ENCODE data around the gene MAPKAP1.
A peak's percentile ranks its signal among the peaks of the same experiment; 100 is the strongest.

Gene MAPKAP1

GRCh38 chr9:125663127-125663526, 43.9 kb downstream of the MAPKAP1 start:
- peak in 1 of 2 donors; percentile 84 for DNase-seq

GRCh38 chr9:125660557-125660956, 46.5 kb downstream of the MAPKAP1 start:
- no peak for DNase-seq

GRCh38 chr9:125659954-125660353, 47.1 kb downstream of the MAPKAP1 start:
- no peak for DNase-seq

- DNase-seq: no peak
Measured at GRCh38 chr9:125659201-125659840, 47.7 kb downstream of the MAPKAP1 start.

GRCh38 chr9:125656560-125656959, 50.4 kb downstream of the MAPKAP1 start:
- no peak for DNase-seq

- DNase-seq: no peak
Measured at GRCh38 chr9:125655691-125656410, 51.2 kb downstream of the MAPKAP1 start.

- no peak for DNase-seq
Measured at GRCh38 chr9:125655066-125655633, 51.9 kb downstream of the MAPKAP1 start.

- DNase-seq: no peak
Measured at GRCh38 chr9:125654121-125654520, 52.9 kb downstream of the MAPKAP1 start.

GRCh38 chr9:125653325-125653724, 53.7 kb downstream of the MAPKAP1 start:
- no peak for DNase-seq

- DNase-seq: no peak
Measured at GRCh38 chr9:125652759-125653158, 54.2 kb downstream of the MAPKAP1 start.

- DNase-seq: no peak
Measured at GRCh38 chr9:125652233-125652594, 54.8 kb downstream of the MAPKAP1 start.

- no peak for DNase-seq
Measured at GRCh38 chr9:125651576-125652232, 55.3 kb downstream of the MAPKAP1 start.

- DNase-seq: peak in 1 of 2 donors; percentile 99
Measured at GRCh38 chr9:125650271-125650737, 56.7 kb downstream of the MAPKAP1 start.

- DNase-seq: no peak
Measured at GRCh38 chr9:125649826-125650225, 57.2 kb downstream of the MAPKAP1 start.

- DNase-seq: peak in 1 of 2 donors; percentile 96
Measured at GRCh38 chr9:125649315-125649714, 57.7 kb downstream of the MAPKAP1 start.

- DNase-seq: no peak
Measured at GRCh38 chr9:125648294-125648693, 58.7 kb downstream of the MAPKAP1 start.

- DNase-seq: peak in 1 of 2 donors; percentile 73
Measured at GRCh38 chr9:125646621-125647100, 60.3 kb downstream of the MAPKAP1 start.

- no peak for DNase-seq
Measured at GRCh38 chr9:125646217-125646616, 60.8 kb downstream of the MAPKAP1 start.

GRCh38 chr9:125644819-125645507, 62.0 kb downstream of the MAPKAP1 start:
- no peak for DNase-seq

- DNase-seq: no peak
Measured at GRCh38 chr9:125642311-125642710, 64.7 kb downstream of the MAPKAP1 start.

GRCh38 chr9:125639057-125639456, 68.0 kb downstream of the MAPKAP1 start:
- no peak for DNase-seq

GRCh38 chr9:125638239-125639045, 68.6 kb downstream of the MAPKAP1 start:
- no peak for DNase-seq

All from bone marrow (tissue), 2 donors.